ENCODE results near the gene RIOK1.
A peak's percentile ranks its signal among the peaks of the same experiment; 100 is the strongest.

Gene RIOK1

GRCh38 chr6:7373739-7374138 is 15.9 kb upstream of the RIOK1 start:
- H3K9ac ChIP-seq (ENCODE audit: low read length in 5 of 5), result no peak overlapping the region
- H3K9me3 ChIP-seq (ENCODE audit: control insufficient read depth in 5 of 5, low read length in 5 of 5), result no peaks in the 10 kb centered on the region
- no peak overlapping the region for H3K4me3 ChIP-seq (ENCODE audit: low read depth in 1 of 5, low read length in 5 of 5)
- H3K4me1 ChIP-seq (ENCODE audit: control insufficient read depth in 5 of 5, insufficient read depth in 5 of 5, low read length in 5 of 5), result no peaks in the 10 kb centered on the region
- no peak overlapping the region for H3K27ac ChIP-seq (ENCODE audit: low read depth, low read length)
- H3K36me3 ChIP-seq (ENCODE audit: control insufficient read depth in 5 of 5, insufficient read depth in 5 of 5, low read length in 5 of 5), result no peaks in the 10 kb centered on the region
- no peaks in the 10 kb centered on the region for H3K27me3 ChIP-seq (ENCODE audit: control insufficient read depth in 5 of 5, insufficient read depth in 4 of 5, low read length in 5 of 5)

- Histone ChIP-seq H3K4me1 (ENCODE audit: control insufficient read depth in 5 of 5, insufficient read depth in 5 of 5, low read length in 5 of 5) (no peaks in the 10 kb centered on the region), H3K36me3 (ENCODE audit: control insufficient read depth in 5 of 5, insufficient read depth in 5 of 5, low read length in 5 of 5) (no peaks in the 10 kb centered on the region), H3K9me3 (ENCODE audit: control insufficient read depth in 5 of 5, low read length in 5 of 5) (no peaks in the 10 kb centered on the region), H3K4me3 (ENCODE audit: low read depth in 1 of 5, low read length in 5 of 5) (no peak overlapping the region), H3K9ac (ENCODE audit: low read length in 5 of 5) (no peak overlapping the region), H3K27ac (ENCODE audit: low read depth, low read length) (no peak overlapping the region), H3K27me3 (ENCODE audit: control insufficient read depth in 5 of 5, insufficient read depth in 4 of 5, low read length in 5 of 5) (no peaks in the 10 kb centered on the region)
These were observed 11.6 kb upstream of the RIOK1 start for GRCh38 chr6:7377961-7378360.

GRCh38 chr6:7378740-7379139 is 10.9 kb upstream of the RIOK1 start:
- Histone ChIP-seq H3K4me3 (ENCODE audit: low read depth in 1 of 5, low read length in 5 of 5) (no peak overlapping the region), H3K9me3 (ENCODE audit: control insufficient read depth in 5 of 5, low read length in 5 of 5) (no peaks in the 10 kb centered on the region), H3K4me1 (ENCODE audit: control insufficient read depth in 5 of 5, insufficient read depth in 5 of 5, low read length in 5 of 5) (no peaks in the 10 kb centered on the region), H3K27me3 (ENCODE audit: control insufficient read depth in 5 of 5, insufficient read depth in 4 of 5, low read length in 5 of 5) (no peaks in the 10 kb centered on the region), H3K27ac (ENCODE audit: low read depth, low read length) (no peak overlapping the region), H3K36me3 (ENCODE audit: control insufficient read depth in 5 of 5, insufficient read depth in 5 of 5, low read length in 5 of 5) (no peaks in the 10 kb centered on the region), H3K9ac (ENCODE audit: low read length in 5 of 5) (no peak overlapping the region)

- Histone ChIP-seq H3K27ac (ENCODE audit: low read depth, low read length) (no peak overlapping the region), H3K9me3 (ENCODE audit: control insufficient read depth in 5 of 5, low read length in 5 of 5) (no peaks in the 10 kb centered on the region), H3K36me3 (ENCODE audit: control insufficient read depth in 5 of 5, insufficient read depth in 5 of 5, low read length in 5 of 5) (no peaks in the 10 kb centered on the region), H3K9ac (ENCODE audit: low read length in 5 of 5) (no peak overlapping the region), H3K4me3 (ENCODE audit: low read depth in 1 of 5, low read length in 5 of 5) (no peak overlapping the region), H3K4me1 (ENCODE audit: control insufficient read depth in 5 of 5, insufficient read depth in 5 of 5, low read length in 5 of 5) (no peaks in the 10 kb centered on the region), H3K27me3 (ENCODE audit: control insufficient read depth in 5 of 5, insufficient read depth in 4 of 5, low read length in 5 of 5) (no peaks in the 10 kb centered on the region)
These were observed 8.5 kb upstream of the RIOK1 start for GRCh38 chr6:7381092-7381491.

GRCh38 chr6:7389162-7389450 is 502 bp upstream of the RIOK1 start:
- no peaks in the 10 kb centered on the region for H3K27me3 ChIP-seq (ENCODE audit: control insufficient read depth in 5 of 5, insufficient read depth in 4 of 5, low read length in 5 of 5)
- H3K27ac ChIP-seq (ENCODE audit: low read depth, low read length), result peak overlapping the region; percentile 96
- peak overlapping the region; percentile 81 to 85 (median 82) for H3K4me3 ChIP-seq (ENCODE audit: low read depth in 1 of 5, low read length in 5 of 5)
- peaks cover 0 to 28% (median 24%) of the 10 kb centered on the region in 5 donors for H3K4me1 ChIP-seq (ENCODE audit: control insufficient read depth in 5 of 5, insufficient read depth in 5 of 5, low read length in 5 of 5)
- peak overlapping the region; percentile 68 to 97 (median 94) for H3K9ac ChIP-seq (ENCODE audit: low read length in 5 of 5)
- H3K36me3 ChIP-seq (ENCODE audit: control insufficient read depth in 5 of 5, insufficient read depth in 5 of 5, low read length in 5 of 5), result peaks cover 3 to 10% (median 4%) of the 10 kb centered on the region in 5 donors
- H3K9me3 ChIP-seq (ENCODE audit: control insufficient read depth in 5 of 5, low read length in 5 of 5), result no peaks in the 10 kb centered on the region

- Histone ChIP-seq H3K9me3 (ENCODE audit: control insufficient read depth in 5 of 5, low read length in 5 of 5) (no peaks in the 10 kb centered on the region), H3K27ac (ENCODE audit: low read depth, low read length) (peak overlapping the region; percentile 96), H3K4me3 (ENCODE audit: low read depth in 1 of 5, low read length in 5 of 5) (peak overlapping the region; percentile 81 to 85 (median 82)), H3K36me3 (ENCODE audit: control insufficient read depth in 5 of 5, insufficient read depth in 5 of 5, low read length in 5 of 5) (peaks cover 4 to 19% (median 7%) of the 10 kb centered on the region in 5 donors), H3K9ac (ENCODE audit: low read length in 5 of 5) (peak overlapping the region; percentile 40 to 97 (median 94)), H3K27me3 (ENCODE audit: control insufficient read depth in 5 of 5, insufficient read depth in 4 of 5, low read length in 5 of 5) (no peaks in the 10 kb centered on the region), H3K4me1 (ENCODE audit: control insufficient read depth in 5 of 5, insufficient read depth in 5 of 5, low read length in 5 of 5) (peaks cover 0 to 28% (median 24%) of the 10 kb centered on the region in 5 donors)
These were observed 744 bp downstream of the RIOK1 start for GRCh38 chr6:7390226-7390878.

- Histone ChIP-seq H3K9me3 (ENCODE audit: control insufficient read depth in 5 of 5, low read length in 5 of 5) (no peaks in the 10 kb centered on the region), H3K27ac (ENCODE audit: low read depth, low read length) (no peak overlapping the region), H3K9ac (ENCODE audit: low read length in 5 of 5) (peak overlapping the region in 3 of 5 donors; percentile 13 to 95 (median 92)), H3K27me3 (ENCODE audit: control insufficient read depth in 5 of 5, insufficient read depth in 4 of 5, low read length in 5 of 5) (no peaks in the 10 kb centered on the region), H3K36me3 (ENCODE audit: control insufficient read depth in 5 of 5, insufficient read depth in 5 of 5, low read length in 5 of 5) (peaks cover 7 to 27% (median 10%) of the 10 kb centered on the region in 5 donors), H3K4me1 (ENCODE audit: control insufficient read depth in 5 of 5, insufficient read depth in 5 of 5, low read length in 5 of 5) (peaks cover 0 to 28% (median 24%) of the 10 kb centered on the region in 5 donors), H3K4me3 (ENCODE audit: low read depth in 1 of 5, low read length in 5 of 5) (no peak overlapping the region)
These were observed 1.5 kb downstream of the RIOK1 start for GRCh38 chr6:7391151-7391550.

- Histone ChIP-seq H3K4me3 (ENCODE audit: low read depth in 1 of 5, low read length in 5 of 5) (no peak overlapping the region), H3K9me3 (ENCODE audit: control insufficient read depth in 5 of 5, low read length in 5 of 5) (no peaks in the 10 kb centered on the region), H3K9ac (ENCODE audit: low read length in 5 of 5) (no peak overlapping the region), H3K27me3 (ENCODE audit: control insufficient read depth in 5 of 5, insufficient read depth in 4 of 5, low read length in 5 of 5) (no peaks in the 10 kb centered on the region), H3K36me3 (ENCODE audit: control insufficient read depth in 5 of 5, insufficient read depth in 5 of 5, low read length in 5 of 5) (peaks cover 10 to 37% (median 15%) of the 10 kb centered on the region in 5 donors), H3K27ac (ENCODE audit: low read depth, low read length) (no peak overlapping the region), H3K4me1 (ENCODE audit: control insufficient read depth in 5 of 5, insufficient read depth in 5 of 5, low read length in 5 of 5) (peaks cover 0 to 28% (median 24%) of the 10 kb centered on the region in 5 donors)
These were observed 2.8 kb downstream of the RIOK1 start for GRCh38 chr6:7392402-7392801.

- H3K4me1 ChIP-seq (ENCODE audit: control insufficient read depth in 5 of 5, insufficient read depth in 5 of 5, low read length in 5 of 5), result no peaks in the 10 kb centered on the region
- peaks cover 53 to 83% (median 59%) of the 10 kb centered on the region in 5 donors for H3K36me3 ChIP-seq (ENCODE audit: control insufficient read depth in 5 of 5, insufficient read depth in 5 of 5, low read length in 5 of 5)
- no peaks in the 10 kb centered on the region for H3K27me3 ChIP-seq (ENCODE audit: control insufficient read depth in 5 of 5, insufficient read depth in 4 of 5, low read length in 5 of 5)
- no peak overlapping the region for H3K27ac ChIP-seq (ENCODE audit: low read depth, low read length)
- H3K9ac ChIP-seq (ENCODE audit: low read length in 5 of 5), result no peak overlapping the region
- no peak overlapping the region for H3K4me3 ChIP-seq (ENCODE audit: low read depth in 1 of 5, low read length in 5 of 5)
- no peaks in the 10 kb centered on the region for H3K9me3 ChIP-seq (ENCODE audit: control insufficient read depth in 5 of 5, low read length in 5 of 5)
These were observed 11.5 kb downstream of the RIOK1 start for GRCh38 chr6:7401075-7401474.

GRCh38 chr6:7402716-7403115 is 13.1 kb downstream of the RIOK1 start:
- Histone ChIP-seq H3K4me3 (ENCODE audit: low read depth in 1 of 5, low read length in 5 of 5) (no peak overlapping the region), H3K9me3 (ENCODE audit: control insufficient read depth in 5 of 5, low read length in 5 of 5) (no peaks in the 10 kb centered on the region), H3K9ac (ENCODE audit: low read length in 5 of 5) (no peak overlapping the region), H3K36me3 (ENCODE audit: control insufficient read depth in 5 of 5, insufficient read depth in 5 of 5, low read length in 5 of 5) (peaks cover 60 to 87% (median 66%) of the 10 kb centered on the region in 5 donors), H3K4me1 (ENCODE audit: control insufficient read depth in 5 of 5, insufficient read depth in 5 of 5, low read length in 5 of 5) (no peaks in the 10 kb centered on the region), H3K27ac (ENCODE audit: low read depth, low read length) (no peak overlapping the region), H3K27me3 (ENCODE audit: control insufficient read depth in 5 of 5, insufficient read depth in 4 of 5, low read length in 5 of 5) (no peaks in the 10 kb centered on the region)
